HepG2 (cell line): Measurements from ENCODE around the gene GDF2. TPM values are rescaled to one million over a fixed set of nuclear protein-coding genes. Genes with fewer than 3 reads are reported as not detected.

Experiments
- CEBPG ChIP-seq: IDR thresholded peaks from 2 replicates; pipeline ENCODE4 v1.6.1; 2016
- CTCF ChIP-seq: sonication (generic); formaldehyde crosslinking; IDR thresholded peaks from 2 replicates; pipeline ENCODE4 v1.5.0; 2020; ENCODE audit warnings: mild to moderate bottlenecking, missing genetic modification reagents, moderate library complexity
- ELF3 ChIP-seq: IDR thresholded peaks from 2 replicates; pipeline ENCODE4 v1.6.1; 2016; ENCODE audit warnings: missing genetic modification reagents, missing compliant biosample characterization
- KAT2B ChIP-seq: fragments of 150-350 bp; IDR thresholded peaks from 2 replicates; pipeline ENCODE4 v1.6.1; 2014; ENCODE audit warnings: low read depth, low read length, borderline replicate concordance
- KLF12 ChIP-seq: sonication (generic); formaldehyde crosslinking; IDR thresholded peaks from 2 replicates; pipeline ENCODE4 v1.4.0; 2020; ENCODE audit warnings: missing genetic modification reagents, borderline replicate concordance
- NR2C2 ChIP-seq: sonication (generic); formaldehyde crosslinking; IDR thresholded peaks from 2 replicates; pipeline ENCODE4 v1.4.0; 2020; ENCODE audit warnings: missing genetic modification reagents, mild to moderate bottlenecking, moderate library complexity, borderline replicate concordance
- PITX1 ChIP-seq: sonication (generic); formaldehyde crosslinking; IDR thresholded peaks from 2 replicates; pipeline ENCODE4 v1.5.1; 2020; ENCODE audit warnings: mild to moderate bottlenecking, missing genetic modification reagents
- RFX1 ChIP-seq: fragments of 450-650 bp; IDR thresholded peaks from 2 replicates; pipeline ENCODE4 v1.6.1; 2017
- SKI ChIP-seq: fragments of 450-650 bp; IDR thresholded peaks from one replicate; pipeline ENCODE4 v1.6.1; 2018; ENCODE audit warnings: mild to moderate bottlenecking; ENCODE audit not compliant: partially characterized antibody
- SMAD1 ChIP-seq: sonication (generic); formaldehyde crosslinking; IDR thresholded peaks from 2 replicates; pipeline ENCODE4 v1.4.0; 2020; ENCODE audit warnings: missing genetic modification reagents, low read depth, mild to moderate bottlenecking, borderline replicate concordance
- SMC3 ChIP-seq: IDR thresholded peaks from 2 replicates; pipeline ENCODE4 v1.6.1; 2011; ENCODE audit warnings: low read length, improper control_type of control experiment
- XRCC5 ChIP-seq: fragments of 200-400 bp; formaldehyde crosslinking; optimal IDR thresholded peaks from 2 replicates; pipeline ENCODE3; 2017; ENCODE audit warnings: mild to moderate bottlenecking, low read length
- ZBTB7B ChIP-seq: sonication (generic); formaldehyde crosslinking; IDR thresholded peaks from 2 replicates; pipeline ENCODE4 v1.4.0; 2020; ENCODE audit warnings: missing genetic modification reagents
- ZNF205 ChIP-seq: IDR thresholded peaks from 2 replicates; pipeline ENCODE4 v1.6.1; 2018; ENCODE audit warnings: missing biosample characterization, missing genetic modification reagents
- ZNF430 ChIP-seq: sonication (generic); formaldehyde crosslinking; IDR thresholded peaks from 2 replicates; pipeline ENCODE4 v1.9.0; 2021; ENCODE audit warnings: mild to moderate bottlenecking, missing genetic modification reagents
- ZNF512B ChIP-seq: sonication (generic); formaldehyde crosslinking; IDR thresholded peaks from 2 replicates; pipeline ENCODE4 v1.5.1; 2020; ENCODE audit warnings: missing genetic modification reagents, mild to moderate bottlenecking, borderline replicate concordance
- polyA plus RNA-seq, 8 experiments: library from polyadenylated mRNA; depleted of rRNA in 3 of 8; stranded (reverse) in 7 of 8; unstranded in 1 of 8; fragments of >200 nt; fragmentation: Illumina TruSeq in 4 of 8; extraction: Trizol in 4 of 8; gene quantifications; 2 replicates each; pipeline versions ENCODE4 v1.2.1 to v1.2.3, GENCODE V29; 2011 to 2016; ENCODE audit warnings: low read depth in 4 of 8, missing spikeins in 1 of 8, mixed read lengths in 1 of 8; ENCODE audit not compliant: insufficient read depth in 1 of 8
- total RNA-seq, 5 experiments: library from RNA; depleted of rRNA; stranded (reverse); fragments of >200 nt; fragmentation: Illumina TruSeq; extraction: Trizol; gene quantifications; 2 replicates each; pipeline ENCODE4 v1.2.3, GENCODE V29; 2016; ENCODE audit warnings: low read depth in 1 of 5
- TF ChIP-seq, protein P1 (sequence below): sonication (generic); formaldehyde crosslinking; IDR thresholded peaks from 2 replicates; pipeline ENCODE4 v1.4.0; 2020; ENCODE audit warnings: mild to moderate bottlenecking, missing genetic modification reagents

GDF2 gene
- total and polyA plus RNA-seq, 2 of the 13 experiments (the other 11 are each of a cell fraction or from before 2014, with no cell fraction given): not detected

DNA sequence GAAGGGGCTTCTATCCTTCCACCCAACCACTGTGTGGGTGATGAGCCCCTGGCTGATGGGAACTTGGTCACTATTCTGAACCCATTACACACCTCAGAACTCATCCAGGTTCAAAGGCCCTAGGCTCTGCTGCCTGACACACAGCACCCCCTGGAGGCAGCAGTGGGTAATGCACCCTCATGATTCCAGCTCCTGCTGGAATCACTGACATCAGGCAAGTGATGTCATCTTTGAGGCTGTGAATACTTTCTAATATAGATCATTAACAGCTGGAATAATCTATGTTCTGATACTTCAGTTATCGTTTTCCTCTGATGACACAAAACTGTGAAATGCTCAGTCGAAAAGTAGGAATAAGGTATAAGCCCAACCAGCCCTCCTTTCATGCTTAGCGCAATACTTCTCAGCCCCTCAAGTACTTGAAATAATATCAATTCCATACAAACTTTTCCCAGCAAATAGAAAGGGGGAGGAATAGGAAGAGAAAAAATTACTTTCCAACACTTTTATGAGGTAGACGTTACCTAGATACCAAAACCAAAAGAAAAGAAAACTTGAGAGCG, 18.4 kb downstream of the GDF2 start (continued):
- TF ChIP-seq, protein P1, sequence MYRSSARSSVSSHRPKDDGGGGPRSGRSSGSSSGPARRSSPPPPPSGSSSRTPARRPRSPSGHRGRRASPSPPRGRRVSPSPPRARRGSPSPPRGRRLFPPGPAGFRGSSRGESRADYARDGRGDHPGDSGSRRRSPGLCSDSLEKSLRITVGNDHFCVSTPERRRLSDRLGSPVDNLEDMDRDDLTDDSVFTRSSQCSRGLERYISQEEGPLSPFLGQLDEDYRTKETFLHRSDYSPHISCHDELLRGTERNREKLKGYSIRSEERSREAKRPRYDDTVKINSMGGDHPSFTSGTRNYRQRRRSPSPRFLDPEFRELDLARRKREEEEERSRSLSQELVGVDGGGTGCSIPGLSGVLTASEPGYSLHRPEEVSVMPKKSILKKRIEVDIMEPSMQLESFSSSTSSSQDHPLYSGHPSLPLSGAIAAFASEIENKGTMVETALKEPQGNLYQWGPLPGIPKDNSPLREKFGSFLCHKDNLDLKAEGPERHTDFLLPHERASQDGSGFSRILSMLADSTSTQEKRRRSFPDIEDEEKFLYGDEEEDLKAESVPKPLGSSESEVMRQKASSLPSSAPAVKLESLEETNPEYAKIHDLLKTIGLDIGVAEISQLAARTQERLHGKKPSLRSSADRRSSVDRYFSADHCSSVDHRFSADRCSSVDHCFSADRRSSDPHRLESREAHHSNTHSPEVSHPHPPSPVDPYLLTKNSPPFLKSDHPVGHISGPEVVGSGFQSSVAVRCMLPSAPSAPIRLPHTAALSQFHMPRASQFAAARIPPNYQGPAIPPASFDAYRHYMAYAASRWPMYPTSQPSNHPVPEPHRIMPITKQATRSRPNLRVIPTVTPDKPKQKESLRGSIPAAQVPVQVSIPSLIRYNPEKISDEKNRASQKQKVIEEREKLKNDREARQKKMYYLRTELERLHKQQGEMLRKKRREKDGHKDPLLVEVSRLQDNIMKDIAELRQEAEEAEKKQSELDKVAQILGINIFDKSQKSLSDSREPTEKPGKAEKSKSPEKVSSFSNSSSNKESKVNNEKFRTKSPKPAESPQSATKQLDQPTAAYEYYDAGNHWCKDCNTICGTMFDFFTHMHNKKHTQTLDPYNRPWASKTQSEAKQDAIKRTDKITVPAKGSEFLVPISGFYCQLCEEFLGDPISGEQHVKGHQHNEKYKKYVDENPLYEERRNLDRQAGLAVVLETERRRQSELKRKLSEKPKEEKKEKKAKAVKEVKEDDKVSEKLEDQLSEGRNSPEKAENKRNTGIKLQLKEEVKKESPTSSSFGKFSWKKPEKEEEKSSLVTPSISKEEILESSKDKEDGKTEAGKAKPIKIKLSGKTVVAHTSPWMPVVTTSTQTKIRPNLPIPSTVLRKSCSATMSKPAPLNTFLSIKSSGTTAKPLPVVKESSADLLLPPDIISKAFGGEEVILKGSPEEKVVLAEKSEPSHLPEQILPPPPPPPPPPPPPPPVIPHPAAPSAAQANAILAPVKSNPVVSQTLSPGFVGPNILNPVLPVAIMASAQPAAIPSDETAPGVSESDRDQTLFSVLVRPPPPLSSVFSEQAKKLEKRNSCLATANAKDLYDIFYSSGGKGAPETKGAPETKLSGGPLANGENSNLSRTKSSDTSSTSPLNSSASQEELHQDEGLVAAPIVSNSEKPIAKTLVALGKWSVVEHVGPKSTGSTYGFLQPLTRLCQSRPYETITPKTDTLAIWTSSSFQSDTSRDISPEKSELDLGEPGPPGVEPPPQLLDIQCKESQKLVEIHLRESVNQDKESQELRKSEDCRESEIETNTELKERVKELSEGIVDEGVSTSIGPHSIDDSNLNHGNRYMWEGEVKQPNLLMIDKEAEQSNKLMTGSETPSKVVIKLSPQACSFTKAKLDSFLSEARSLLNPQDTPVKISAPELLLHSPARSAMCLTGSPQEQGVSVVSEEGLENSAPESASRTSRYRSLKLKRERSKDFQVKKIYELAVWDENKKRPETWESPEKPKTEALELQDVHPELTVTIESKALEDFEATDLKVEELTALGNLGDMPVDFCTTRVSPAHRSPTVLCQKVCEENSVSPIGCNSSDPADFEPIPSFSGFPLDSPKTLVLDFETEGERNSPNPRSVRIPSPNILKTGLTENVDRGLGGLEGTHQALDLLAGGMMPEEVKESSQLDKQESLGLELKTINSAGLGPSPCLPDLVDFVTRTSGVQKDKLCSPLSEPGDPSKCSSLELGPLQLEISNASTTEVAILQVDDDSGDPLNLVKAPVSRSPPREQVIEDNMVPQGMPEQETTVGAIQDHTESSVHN (CRISPR knock-in tag): no peak
- no peak for TF ChIP-seq ELF3 (CRISPR knock-in tag)
- TF ChIP-seq PITX1 (CRISPR knock-in tag): no peak
- TF ChIP-seq ZNF430 (CRISPR knock-in tag): no peak
- no peak for TF ChIP-seq NR2C2 (CRISPR knock-in tag)
- TF ChIP-seq ZNF205 (CRISPR knock-in tag): no peak
- TF ChIP-seq SMAD1 (CRISPR knock-in tag): no peak
- peak; percentile 62 for TF ChIP-seq XRCC5
- TF ChIP-seq SKI: no peak
- no peak for TF ChIP-seq KAT2B
- TF ChIP-seq KLF12 (CRISPR knock-in tag): no peak
- no peak for TF ChIP-seq RFX1
- TF ChIP-seq ZNF512B (CRISPR knock-in tag): no peak
- TF ChIP-seq CTCF (CRISPR knock-in tag): peak; percentile 86
- TF ChIP-seq ZBTB7B: no peak
- TF ChIP-seq CEBPG (CRISPR knock-in tag): no peak
- peak; percentile 72 for TF ChIP-seq SMC3
- TF ChIP-seq, all 625 proteins: peak for 7
